H1 (cell line): ENCODE results near the gene PLA2G4D. TPM values are rescaled to one million over a fixed set of nuclear protein-coding genes. Genes with fewer than 3 reads are reported as not detected.

Experiments
- ASH2L ChIP-seq: fragments of 200-600, 300-600 bp; sonication (generic); IDR thresholded peaks from one replicate; pipeline ENCODE4 v1.7.1; 2017; ENCODE audit warnings: low read length
- BCL11A ChIP-seq, 2 experiments: IDR thresholded peaks; one replicate each; pipeline ENCODE4 v1.6.1; 2011; ENCODE audit warnings: low read depth in 2 of 2, low read length in 2 of 2, mild to moderate bottlenecking in 2 of 2
- CBX5 ChIP-seq: fragments of 300-800, 300-1000 bp; sonication (generic); IDR thresholded peaks from 2 replicates; pipeline ENCODE4 v1.7.1; 2016; ENCODE audit warnings: antibody characterized with exemption, low read length, low read depth
- CTBP2 ChIP-seq: IDR thresholded peaks from 2 replicates; pipeline ENCODE4 v1.7.0; 2011; ENCODE audit warnings: borderline replicate concordance, mild to moderate bottlenecking, moderate library complexity, mixed read lengths, low read length; ENCODE audit not compliant: insufficient read depth, insufficient read length
- POLR2A ChIP-seq, 2 experiments: IDR thresholded peaks; 1 replicate in 1 of 2; 2 replicates in 1 of 2; pipeline ENCODE4 v1.6.1; 2011; ENCODE audit warnings: low read depth in 2 of 2, low read length in 2 of 2, mild to moderate bottlenecking in 2 of 2; ENCODE audit errors: control extremely low read depth in 1 of 2
- SIX5 ChIP-seq: IDR thresholded peaks from 2 replicates; pipeline ENCODE4 v1.6.1; 2011; ENCODE audit warnings: mild to moderate bottlenecking, low read depth, low read length
- SUZ12 ChIP-seq: fragments of 200-600 bp; sonication (generic); IDR thresholded peaks from 2 replicates; pipeline ENCODE4 v1.6.1; 2012; ENCODE audit warnings: mild to moderate bottlenecking, inconsistent platforms, low read length, moderate library complexity, mixed read lengths
- TAF1 ChIP-seq: IDR thresholded peaks from 2 replicates; pipeline ENCODE4 v1.6.1; 2011; ENCODE audit warnings: mild to moderate bottlenecking, low read depth, low read length
- TBP ChIP-seq: IDR thresholded peaks from 2 replicates; pipeline ENCODE4 v1.6.1; 2011; ENCODE audit warnings: low read depth, low read length, improper control_type of control experiment
- YY1 ChIP-seq: IDR thresholded peaks from 2 replicates; pipeline ENCODE4 v1.6.1; 2011; ENCODE audit warnings: low read depth, mild to moderate bottlenecking, low read length
- polyA plus RNA-seq, 7 experiments: library from polyadenylated mRNA; depleted of rRNA in 3 of 7; stranded (reverse) in 5 of 7; unstranded in 2 of 7; fragments of >200 nt in 5 of 7; fragments of 200-250 nt in 2 of 7; gene quantifications; 1 replicate in 5 of 7; 2 replicates in 1 of 7; 4 replicates in 1 of 7; pipeline versions ENCODE4 v1.2.1 to v1.2.3, GENCODE V29; 2011 to 2013; ENCODE audit warnings: missing spikeins in 2 of 7, mixed read lengths in 2 of 7
- total RNA-seq: library from RNA; stranded (reverse); fragmentation: NEBNext Ultra II Directional; extraction: Animal tissue kit (Norgen Biotek cat#: 25700); gene quantifications from 2 replicates; pipeline ENCODE4 v1.2.1, GENCODE V29; 2021
- TF ChIP-seq, protein P1 (sequence below): fragments of 300-600 bp; sonication (generic); IDR thresholded peaks from 2 replicates; pipeline ENCODE4 v1.7.1; 2012; ENCODE audit warnings: low read length, moderate library complexity, mild to moderate bottlenecking, inconsistent platforms; ENCODE audit not compliant: insufficient replicate concordance

The PLA2G4D gene
- total and polyA plus RNA-seq, 2 of the 8 experiments (the other 6 are each of a cell fraction or from before 2014, with no cell fraction given) = 0.07 to 0.18 TPM

DNA sequence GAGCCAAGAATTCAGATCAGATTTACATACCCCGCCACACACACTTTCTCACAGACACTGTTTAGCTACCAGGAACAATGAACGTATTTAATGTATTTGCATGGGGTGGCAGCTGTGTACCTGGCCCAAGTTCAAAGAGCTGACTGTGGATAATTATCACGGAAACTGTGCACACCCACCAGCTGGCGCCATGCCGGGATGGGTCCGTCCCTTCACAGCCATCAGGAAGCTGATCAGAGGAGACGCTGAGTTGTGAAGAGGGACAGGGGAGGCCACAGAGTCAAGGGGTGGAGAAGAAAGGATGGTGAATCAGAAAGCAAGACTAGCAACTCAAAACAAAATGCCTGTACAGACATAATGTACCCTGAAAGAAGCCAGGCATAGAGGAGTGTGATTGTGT is 13.1 kb upstream of the PLA2G4D start (continued):
- TF ChIP-seq, protein P1, sequence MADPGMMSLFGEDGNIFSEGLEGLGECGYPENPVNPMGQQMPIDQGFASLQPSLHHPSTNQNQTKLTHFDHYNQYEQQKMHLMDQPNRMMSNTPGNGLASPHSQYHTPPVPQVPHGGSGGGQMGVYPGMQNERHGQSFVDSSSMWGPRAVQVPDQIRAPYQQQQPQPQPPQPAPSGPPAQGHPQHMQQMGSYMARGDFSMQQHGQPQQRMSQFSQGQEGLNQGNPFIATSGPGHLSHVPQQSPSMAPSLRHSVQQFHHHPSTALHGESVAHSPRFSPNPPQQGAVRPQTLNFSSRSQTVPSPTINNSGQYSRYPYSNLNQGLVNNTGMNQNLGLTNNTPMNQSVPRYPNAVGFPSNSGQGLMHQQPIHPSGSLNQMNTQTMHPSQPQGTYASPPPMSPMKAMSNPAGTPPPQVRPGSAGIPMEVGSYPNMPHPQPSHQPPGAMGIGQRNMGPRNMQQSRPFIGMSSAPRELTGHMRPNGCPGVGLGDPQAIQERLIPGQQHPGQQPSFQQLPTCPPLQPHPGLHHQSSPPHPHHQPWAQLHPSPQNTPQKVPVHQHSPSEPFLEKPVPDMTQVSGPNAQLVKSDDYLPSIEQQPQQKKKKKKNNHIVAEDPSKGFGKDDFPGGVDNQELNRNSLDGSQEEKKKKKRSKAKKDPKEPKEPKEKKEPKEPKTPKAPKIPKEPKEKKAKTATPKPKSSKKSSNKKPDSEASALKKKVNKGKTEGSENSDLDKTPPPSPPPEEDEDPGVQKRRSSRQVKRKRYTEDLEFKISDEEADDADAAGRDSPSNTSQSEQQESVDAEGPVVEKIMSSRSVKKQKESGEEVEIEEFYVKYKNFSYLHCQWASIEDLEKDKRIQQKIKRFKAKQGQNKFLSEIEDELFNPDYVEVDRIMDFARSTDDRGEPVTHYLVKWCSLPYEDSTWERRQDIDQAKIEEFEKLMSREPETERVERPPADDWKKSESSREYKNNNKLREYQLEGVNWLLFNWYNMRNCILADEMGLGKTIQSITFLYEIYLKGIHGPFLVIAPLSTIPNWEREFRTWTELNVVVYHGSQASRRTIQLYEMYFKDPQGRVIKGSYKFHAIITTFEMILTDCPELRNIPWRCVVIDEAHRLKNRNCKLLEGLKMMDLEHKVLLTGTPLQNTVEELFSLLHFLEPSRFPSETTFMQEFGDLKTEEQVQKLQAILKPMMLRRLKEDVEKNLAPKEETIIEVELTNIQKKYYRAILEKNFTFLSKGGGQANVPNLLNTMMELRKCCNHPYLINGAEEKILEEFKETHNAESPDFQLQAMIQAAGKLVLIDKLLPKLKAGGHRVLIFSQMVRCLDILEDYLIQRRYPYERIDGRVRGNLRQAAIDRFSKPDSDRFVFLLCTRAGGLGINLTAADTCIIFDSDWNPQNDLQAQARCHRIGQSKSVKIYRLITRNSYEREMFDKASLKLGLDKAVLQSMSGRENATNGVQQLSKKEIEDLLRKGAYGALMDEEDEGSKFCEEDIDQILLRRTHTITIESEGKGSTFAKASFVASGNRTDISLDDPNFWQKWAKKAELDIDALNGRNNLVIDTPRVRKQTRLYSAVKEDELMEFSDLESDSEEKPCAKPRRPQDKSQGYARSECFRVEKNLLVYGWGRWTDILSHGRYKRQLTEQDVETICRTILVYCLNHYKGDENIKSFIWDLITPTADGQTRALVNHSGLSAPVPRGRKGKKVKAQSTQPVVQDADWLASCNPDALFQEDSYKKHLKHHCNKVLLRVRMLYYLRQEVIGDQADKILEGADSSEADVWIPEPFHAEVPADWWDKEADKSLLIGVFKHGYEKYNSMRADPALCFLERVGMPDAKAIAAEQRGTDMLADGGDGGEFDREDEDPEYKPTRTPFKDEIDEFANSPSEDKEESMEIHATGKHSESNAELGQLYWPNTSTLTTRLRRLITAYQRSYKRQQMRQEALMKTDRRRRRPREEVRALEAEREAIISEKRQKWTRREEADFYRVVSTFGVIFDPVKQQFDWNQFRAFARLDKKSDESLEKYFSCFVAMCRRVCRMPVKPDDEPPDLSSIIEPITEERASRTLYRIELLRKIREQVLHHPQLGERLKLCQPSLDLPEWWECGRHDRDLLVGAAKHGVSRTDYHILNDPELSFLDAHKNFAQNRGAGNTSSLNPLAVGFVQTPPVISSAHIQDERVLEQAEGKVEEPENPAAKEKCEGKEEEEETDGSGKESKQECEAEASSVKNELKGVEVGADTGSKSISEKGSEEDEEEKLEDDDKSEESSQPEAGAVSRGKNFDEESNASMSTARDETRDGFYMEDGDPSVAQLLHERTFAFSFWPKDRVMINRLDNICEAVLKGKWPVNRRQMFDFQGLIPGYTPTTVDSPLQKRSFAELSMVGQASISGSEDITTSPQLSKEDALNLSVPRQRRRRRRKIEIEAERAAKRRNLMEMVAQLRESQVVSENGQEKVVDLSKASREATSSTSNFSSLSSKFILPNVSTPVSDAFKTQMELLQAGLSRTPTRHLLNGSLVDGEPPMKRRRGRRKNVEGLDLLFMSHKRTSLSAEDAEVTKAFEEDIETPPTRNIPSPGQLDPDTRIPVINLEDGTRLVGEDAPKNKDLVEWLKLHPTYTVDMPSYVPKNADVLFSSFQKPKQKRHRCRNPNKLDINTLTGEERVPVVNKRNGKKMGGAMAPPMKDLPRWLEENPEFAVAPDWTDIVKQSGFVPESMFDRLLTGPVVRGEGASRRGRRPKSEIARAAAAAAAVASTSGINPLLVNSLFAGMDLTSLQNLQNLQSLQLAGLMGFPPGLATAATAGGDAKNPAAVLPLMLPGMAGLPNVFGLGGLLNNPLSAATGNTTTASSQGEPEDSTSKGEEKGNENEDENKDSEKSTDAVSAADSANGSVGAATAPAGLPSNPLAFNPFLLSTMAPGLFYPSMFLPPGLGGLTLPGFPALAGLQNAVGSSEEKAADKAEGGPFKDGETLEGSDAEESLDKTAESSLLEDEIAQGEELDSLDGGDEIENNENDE = no peak
- no peak for TF ChIP-seq YY1
- no peak for TF ChIP-seq CBX5
- TF ChIP-seq CTBP2 = no peak
- TF ChIP-seq SUZ12 = no peak
- TF ChIP-seq SIX5 = no peak
- no peak for TF ChIP-seq BCL11A (IDR thresholded peaks at IDR 0.05; ENCODE audit: low read depth in 2 of 2, low read length in 2 of 2)
- no peak for TF ChIP-seq POLR2A (IDR thresholded peaks at IDR 0.05; ENCODE audit: control extremely low read depth in 1 of 2, low read depth in 2 of 2, low read length in 2 of 2)
- TF ChIP-seq TBP = no peak
- TF ChIP-seq TAF1 = no peak
- no peak for TF ChIP-seq ASH2L
